ENCODE measurements around the gene GATAD2B.
"Not testable (repeated sequence)": the region's sequence is repeated elsewhere in the genome, so short reads cannot be mapped to it uniquely, and the experiment has no call there.

GATAD2B gene

GRCh38 chr1:153929426-153929825, 6.7 kb upstream of the GATAD2B start:
- no peak for DNase-seq

GRCh38 chr1:153928791-153929341, 6.1 kb upstream of the GATAD2B start:
- no peak for DNase-seq

GRCh38 chr1:153928245-153928644, 5.5 kb upstream of the GATAD2B start:
- DNase-seq: no peak

DNA sequence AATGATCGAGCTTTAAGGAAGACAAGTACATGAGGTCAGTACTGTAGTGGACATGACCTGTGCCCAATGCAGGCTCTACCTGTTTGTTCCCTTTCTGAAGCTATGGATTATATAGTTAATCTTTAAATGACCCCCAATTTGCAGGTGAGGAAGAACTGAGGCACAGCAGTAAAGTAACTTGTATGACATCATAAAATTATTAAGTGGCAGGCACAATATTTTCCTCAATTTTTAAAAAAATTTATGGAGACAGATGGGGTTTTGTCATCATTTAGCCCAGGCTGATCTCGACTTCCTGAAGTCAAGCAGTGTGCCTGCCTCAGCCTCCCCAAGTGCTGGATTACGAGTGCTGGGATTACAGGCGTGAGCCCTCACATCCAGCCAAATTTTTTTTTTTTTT, 3.6 kb upstream of the GATAD2B start:
- DNase-seq: no peak

GRCh38 chr1:153922076-153922971, 448 bp downstream of the GATAD2B start:
- DNase-seq: peak; percentile 47

- peak; percentile 8 for DNase-seq
Observed at GRCh38 chr1:153921803-153922075, 1.0 kb downstream of the GATAD2B start.

GRCh38 chr1:153921080-153921802, 1.5 kb downstream of the GATAD2B start:
- no peak for DNase-seq

DNA sequence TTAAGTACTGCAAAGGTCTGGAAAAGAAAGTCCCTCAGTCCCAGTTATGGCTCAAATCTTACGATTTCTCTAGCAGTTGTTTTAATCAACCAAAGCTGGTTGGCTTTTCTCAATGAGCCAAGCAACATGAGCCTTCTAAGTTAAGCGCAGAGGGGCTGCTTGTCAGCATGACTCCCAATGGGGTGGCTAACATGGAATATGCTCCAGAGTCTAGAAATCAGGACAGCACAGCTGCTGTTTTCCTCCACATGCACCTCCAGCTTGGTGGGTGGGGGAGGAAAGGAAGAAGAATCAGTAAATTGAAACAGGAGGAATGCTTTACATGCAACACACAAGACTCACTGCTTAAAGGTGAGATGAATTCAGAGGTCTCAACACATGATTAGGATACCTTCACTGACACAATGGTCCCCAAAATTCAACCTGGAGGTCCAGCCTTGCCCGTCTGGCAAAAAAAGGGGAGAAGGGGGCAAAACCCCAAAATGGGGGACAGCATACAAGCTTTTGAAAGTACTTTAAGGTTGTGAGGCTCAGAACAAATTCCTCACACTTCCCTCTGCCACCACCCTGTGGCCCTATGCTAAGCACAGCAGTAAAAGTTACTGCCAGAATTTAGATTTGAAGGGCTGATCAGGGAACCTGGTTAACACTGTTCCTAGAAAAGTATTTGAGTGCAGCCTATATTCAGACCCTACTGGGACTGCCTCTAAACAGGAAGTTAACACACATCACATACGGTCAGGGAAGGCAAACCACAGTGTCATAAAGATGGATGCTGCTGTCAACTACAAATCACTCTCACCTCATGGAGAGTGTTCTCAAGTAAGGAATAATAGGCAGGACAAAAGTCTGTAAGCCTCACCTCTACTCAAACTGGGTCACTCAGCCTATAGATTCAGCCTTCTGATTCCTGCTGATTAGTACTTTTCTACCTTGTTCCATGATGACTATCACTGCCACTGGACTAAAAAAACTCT, 2.6 kb downstream of the GATAD2B start:
- no peak for DNase-seq

DNA sequence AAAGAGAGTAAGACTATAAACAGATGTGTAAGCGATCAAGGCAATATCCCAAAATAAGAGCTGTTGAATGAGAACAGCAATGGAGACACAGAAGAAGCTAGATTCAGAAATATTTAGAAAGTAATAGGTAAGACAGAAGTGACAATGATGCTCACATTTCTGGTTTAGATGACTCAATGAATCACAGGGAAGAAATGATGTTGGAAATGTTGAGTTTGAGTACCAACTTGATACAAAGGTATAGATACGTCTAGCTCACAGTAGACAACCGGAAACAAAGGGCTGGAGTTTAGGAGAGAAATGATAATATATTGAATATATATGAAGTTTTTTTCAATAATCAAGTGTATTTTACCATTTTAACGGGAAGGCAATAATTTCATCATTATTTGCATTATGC, 6.5 kb downstream of the GATAD2B start:
- no peak for DNase-seq

DNA sequence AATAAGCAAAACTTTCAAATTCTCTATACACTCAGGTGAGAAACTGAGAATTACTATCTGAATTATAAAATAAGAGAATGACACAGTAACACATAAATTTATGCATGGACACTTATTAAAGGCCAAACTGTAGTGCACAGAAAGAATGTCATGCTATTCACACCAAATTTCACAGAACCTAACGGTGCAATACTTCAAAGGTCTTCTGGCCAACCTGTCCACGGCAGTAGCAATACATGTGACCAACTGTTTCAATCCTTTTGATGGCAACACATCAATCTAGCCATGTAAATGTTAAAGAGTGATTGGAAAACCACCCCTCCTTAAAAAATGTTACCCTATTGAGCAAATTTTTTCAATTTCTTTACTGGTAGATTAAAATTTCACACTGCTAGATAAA, 10.4 kb downstream of the GATAD2B start:
- no peak for DNase-seq

- not testable (repeated sequence) for DNase-seq
Observed at GRCh38 chr1:153910560-153910959, 12.2 kb downstream of the GATAD2B start.

DNA sequence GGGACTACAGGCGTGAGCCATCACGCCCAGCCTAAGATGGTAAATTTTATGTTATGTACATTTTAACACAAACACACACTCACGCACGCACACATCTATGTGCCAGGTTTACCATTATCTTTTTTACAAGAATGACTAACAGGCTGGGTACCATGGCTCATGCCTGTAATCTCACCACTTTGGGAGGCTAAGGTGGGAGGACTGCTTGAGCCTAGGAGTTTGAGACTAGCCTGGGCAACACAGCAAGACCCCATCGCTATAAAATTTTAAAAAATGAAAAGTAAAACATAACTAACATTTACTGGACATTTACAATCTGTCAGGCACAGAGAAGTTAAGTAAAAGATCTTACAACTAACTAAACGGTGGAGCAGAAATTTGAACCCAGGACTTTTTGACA, 14.7 kb downstream of the GATAD2B start:
- DNase-seq: no peak

GRCh38 chr1:153907134-153907533, 15.6 kb downstream of the GATAD2B start:
- no peak for DNase-seq

GRCh38 chr1:153906396-153906795, 16.4 kb downstream of the GATAD2B start:
- no peak for DNase-seq

GRCh38 chr1:153905908-153906307, 16.9 kb downstream of the GATAD2B start:
- DNase-seq: not testable (repeated sequence)

DNA sequence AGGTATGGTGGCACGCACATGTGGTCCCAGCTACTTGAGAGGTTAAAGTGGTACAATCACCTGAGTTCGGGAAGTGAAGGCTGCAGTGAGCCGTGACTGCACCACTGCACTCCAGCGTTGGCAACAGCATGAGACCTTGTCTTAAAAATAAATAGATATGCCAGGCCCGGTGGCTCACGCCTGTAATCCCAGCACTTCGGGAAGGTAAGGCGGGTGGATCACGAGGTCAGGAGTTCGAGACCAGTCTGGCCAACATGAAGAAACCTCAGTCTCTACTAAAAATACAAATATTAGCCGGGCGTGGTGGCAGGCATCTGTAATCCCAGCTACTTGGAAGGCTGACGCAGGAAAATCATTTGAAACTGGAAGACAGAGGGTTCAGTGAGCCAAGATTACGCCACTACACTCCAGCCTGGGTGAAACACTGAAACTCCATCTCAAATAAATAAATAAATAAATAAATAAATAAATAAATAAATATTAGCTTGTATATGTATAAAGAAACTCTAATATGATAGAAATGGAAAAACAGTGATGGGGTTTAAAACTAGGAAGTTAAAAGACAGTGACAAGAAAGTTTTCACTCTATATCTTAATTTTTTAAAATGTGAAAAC, 18.8 kb downstream of the GATAD2B start:
- no peak for DNase-seq

DNA sequence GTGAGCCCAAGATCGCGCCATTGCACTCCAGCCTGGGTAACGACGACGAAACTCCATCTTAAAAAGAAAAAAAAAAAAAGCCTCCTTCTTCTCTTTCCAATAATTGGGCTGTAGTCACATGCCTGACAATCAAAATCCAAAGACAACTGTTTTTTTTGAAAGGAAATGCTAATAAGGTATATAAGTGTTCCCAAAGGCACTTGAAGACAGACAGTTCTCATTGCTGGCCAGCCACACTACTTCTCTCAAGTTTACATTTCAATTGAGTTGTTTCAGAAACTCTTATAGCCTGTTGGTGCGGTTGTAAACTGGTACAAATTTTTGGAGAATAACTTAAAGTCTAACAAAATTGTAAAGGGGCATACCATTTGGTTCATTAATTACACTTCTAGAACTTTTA, 23.3 kb downstream of the GATAD2B start:
- DNase-seq: no peak

DNA sequence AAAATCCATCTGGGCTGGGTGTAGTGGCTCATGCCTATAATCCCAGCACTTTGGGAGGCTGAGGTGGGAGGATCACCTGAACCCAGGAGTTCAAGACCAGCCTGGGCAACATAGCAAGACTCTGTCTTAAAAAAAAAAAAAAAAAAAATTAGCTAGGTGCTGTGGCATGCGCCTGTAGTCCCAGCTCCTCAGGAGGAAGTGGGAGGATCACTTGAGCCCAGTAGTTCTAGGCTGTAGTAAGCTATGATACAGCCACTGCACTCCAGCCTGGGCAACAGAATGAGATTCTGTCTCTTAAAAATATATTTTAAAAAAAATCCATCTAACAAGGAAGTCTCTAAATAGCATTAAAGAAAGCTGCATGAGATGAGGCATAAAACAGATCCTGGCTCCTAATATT, 26.9 kb downstream of the GATAD2B start:
- not testable (repeated sequence) for DNase-seq

- DNase-seq: not testable (repeated sequence)
Observed at GRCh38 chr1:153891042-153891441, 31.7 kb downstream of the GATAD2B start.

DNA sequence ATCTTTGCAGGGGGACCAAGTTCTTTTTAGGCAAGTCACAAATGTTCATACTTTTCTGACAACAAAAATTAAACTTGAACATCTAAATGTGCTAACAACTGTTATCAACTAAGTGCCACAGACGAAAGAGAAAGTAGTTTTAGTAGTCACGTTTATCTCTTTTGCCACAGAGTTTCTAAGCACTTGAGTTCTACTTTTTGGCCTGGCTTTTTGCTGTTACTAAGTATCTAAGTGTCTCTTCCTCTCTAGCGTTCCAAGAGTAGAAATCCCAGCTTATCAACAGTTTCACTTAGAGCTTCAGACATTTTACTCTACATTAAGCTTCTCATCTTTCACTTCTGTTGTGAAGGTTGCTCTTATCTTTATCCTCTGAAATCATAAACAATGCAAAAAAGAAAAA, 34.2 kb downstream of the GATAD2B start:
- no peak for DNase-seq

DNA sequence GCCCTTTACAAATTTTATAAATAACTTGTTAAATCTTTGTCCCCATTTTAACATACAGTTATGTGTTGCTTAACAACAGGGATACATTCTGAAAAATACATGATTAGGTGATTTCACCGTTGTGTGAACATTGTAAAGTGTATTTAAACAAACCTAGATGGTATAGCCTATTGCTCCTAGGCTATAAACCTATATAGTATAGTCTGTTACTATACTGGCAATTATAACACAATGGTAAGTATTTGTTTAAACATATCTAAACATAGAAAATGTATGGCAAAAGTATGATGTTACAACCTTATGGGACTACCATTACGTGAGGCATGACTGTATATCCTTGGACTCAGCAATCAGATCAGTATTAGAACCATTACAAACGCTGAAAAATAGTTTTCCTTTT, 36.6 kb downstream of the GATAD2B start:
- no peak for DNase-seq

GRCh38 chr1:153883223-153883622, 39.5 kb downstream of the GATAD2B start:
- no peak for DNase-seq

All from activated T-cell treated with anti-CD3 and anti-CD28 coated beads for 4 hours (primary cell).